ENCODE measurements around the gene BRD7. TPM values are rescaled to one million over a fixed set of nuclear protein-coding genes. Genes with fewer than 3 reads are reported as not detected.

The BRD7 gene
- total and polyA plus RNA-seq, 2 donors (not counting 1 experiment from before 2014, with no cell fraction given) = 29.8 to 64.5 TPM

DNA sequence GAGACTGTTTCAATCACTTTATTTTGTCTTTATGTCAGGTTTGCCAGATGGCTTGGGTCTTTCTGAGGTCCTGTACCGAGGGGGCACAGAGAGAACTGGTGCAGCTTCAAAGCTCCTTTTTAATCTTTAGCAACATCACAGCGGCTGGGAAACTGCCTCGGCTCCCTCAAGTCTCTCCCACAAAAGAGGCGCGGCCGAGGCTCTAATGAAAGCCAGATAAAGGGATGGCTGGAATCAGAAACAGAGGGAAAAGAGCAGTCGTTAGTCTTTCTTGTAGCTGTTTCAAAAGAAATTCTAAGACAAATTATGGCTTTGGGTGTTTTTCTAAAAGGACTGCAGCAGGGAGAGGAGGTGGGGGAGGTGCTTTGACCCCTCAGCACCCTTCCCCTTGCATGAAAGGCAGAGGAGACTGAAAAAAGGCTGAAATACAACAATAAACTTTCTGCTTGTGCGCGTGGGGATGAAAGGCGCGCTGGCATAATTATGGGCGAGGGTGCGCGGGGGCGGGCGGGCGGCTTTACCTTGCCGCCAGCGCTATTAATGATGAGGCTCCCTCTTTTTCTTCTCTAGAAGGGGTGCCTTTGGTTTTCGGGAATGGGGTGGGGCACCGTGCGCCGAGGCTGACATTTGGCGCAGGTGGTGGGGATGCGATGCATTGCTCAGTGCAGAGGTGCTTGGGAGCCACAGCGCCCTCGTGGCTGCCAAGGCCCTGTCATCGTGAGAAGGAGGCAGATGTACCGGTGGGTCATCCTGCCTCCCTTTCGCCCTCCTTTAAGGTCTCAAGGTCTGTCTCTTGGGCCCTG lies 22.3 kb upstream of the BRD7 start:
- CTCF ChIA-PET = no interaction called here
- WGBS (ENCODE audit: insufficient coverage) = 90% methylated on average over 16 of the region's 30 CpGs
- H3K4me3 Mint-ChIP-seq = no peak overlapping the region
- Histone ChIP-seq H3K4me3 (ENCODE audit: control extremely low read depth in 1 of 5, extremely low read depth in 1 of 5, insufficient read depth in 1 of 5, low read depth in 2 of 5, low read length in 4 of 5) (no peak overlapping the region), H3K9ac (ENCODE audit: low read length) (no peak overlapping the region), H3K9me3 (ENCODE audit: control extremely low read depth in 1 of 3, control insufficient read depth in 2 of 3, insufficient read depth in 1 of 3, low read length in 2 of 3) (no peaks in the 10 kb centered on the region), H3K4me1 (ENCODE audit: control insufficient read depth in 2 of 2, insufficient read depth in 2 of 2, low read length in 2 of 2) (peaks cover 2 to 5% of the 10 kb centered on the region in 2 donors), H2AFZ (ENCODE audit: insufficient read depth, low read depth, low read length, poor library complexity, severe bottlenecking) (no peak overlapping the region), H3K79me2 (ENCODE audit: control insufficient read depth, insufficient read depth, low read length) (no peaks in the 10 kb centered on the region), H3K36me3 (replicated peaks in 1 of 2; ENCODE audit: control extremely low read depth in 1 of 2, control insufficient read depth in 1 of 2, extremely low read depth in 1 of 2, insufficient read depth in 2 of 2, low read length in 1 of 2) (no peaks in the 10 kb centered on the region), H3K27ac (ENCODE audit: low read length in 2 of 2) (no peak overlapping the region), H4K20me1 (ENCODE audit: control insufficient read depth, insufficient read depth, low read length, poor library complexity, severe bottlenecking) (no peaks in the 10 kb centered on the region), H3K4me2 (replicated peaks; ENCODE audit: low read depth, low read length, poor library complexity, severe bottlenecking) (no peak overlapping the region), H3K27me3 (replicated peaks in 1 of 4; ENCODE audit: control extremely low read depth in 1 of 4, control insufficient read depth in 3 of 4, insufficient read depth in 4 of 4, low read length in 3 of 4) (peaks cover 0 to 4% (median 0%) of the 10 kb centered on the region in 4 experiments)
- H3K27ac Mint-ChIP-seq = no peak overlapping the region
- peaks cover 11% of the 10 kb centered on the region for H3K27me3 Mint-ChIP-seq
- ATAC-seq (ENCODE audit: low read depth) (no peak), DNase-seq (no peak)
- no peaks in the 10 kb centered on the region for H3K9me3 Mint-ChIP-seq (ENCODE audit: insufficient read depth)
- peaks cover 10% of the 10 kb centered on the region for H3K4me1 Mint-ChIP-seq
- intact Hi-C loops (cut with micrococcal nuclease) = no loop called here
- POLR2A ChIA-PET = no interaction called here
- TF ChIP-seq EZH2 (IDR thresholded peaks at IDR 0.05; ENCODE audit: borderline replicate concordance, insufficient read depth, low read depth, low read length, poor library complexity, severe bottlenecking) = no peak
- TF ChIP-seq, protein P1, sequence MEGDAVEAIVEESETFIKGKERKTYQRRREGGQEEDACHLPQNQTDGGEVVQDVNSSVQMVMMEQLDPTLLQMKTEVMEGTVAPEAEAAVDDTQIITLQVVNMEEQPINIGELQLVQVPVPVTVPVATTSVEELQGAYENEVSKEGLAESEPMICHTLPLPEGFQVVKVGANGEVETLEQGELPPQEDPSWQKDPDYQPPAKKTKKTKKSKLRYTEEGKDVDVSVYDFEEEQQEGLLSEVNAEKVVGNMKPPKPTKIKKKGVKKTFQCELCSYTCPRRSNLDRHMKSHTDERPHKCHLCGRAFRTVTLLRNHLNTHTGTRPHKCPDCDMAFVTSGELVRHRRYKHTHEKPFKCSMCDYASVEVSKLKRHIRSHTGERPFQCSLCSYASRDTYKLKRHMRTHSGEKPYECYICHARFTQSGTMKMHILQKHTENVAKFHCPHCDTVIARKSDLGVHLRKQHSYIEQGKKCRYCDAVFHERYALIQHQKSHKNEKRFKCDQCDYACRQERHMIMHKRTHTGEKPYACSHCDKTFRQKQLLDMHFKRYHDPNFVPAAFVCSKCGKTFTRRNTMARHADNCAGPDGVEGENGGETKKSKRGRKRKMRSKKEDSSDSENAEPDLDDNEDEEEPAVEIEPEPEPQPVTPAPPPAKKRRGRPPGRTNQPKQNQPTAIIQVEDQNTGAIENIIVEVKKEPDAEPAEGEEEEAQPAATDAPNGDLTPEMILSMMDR (IDR thresholded peaks at IDR 0.05) = no peak

DNA sequence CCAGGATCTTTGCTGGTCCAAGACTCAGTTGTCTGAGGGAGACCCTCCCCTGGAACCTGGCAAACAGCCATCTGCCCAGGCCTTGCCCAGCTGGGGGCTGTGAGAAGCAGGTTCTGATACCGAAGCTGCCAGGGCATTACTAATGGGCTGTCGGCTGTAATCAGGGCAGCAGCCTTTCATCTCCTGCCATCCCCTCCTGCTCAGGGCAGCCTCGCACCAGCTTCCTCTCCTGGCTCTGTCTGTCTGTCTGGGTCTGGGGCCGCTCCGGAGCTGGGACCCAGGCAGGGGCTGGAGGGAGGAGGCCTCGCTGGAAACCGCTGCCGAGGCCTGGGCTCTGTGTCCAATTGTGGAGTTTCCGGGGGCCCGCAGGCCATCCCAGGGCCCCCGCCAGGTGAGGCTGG lies 21.6 kb upstream of the BRD7 start:
- Histone ChIP-seq H2AFZ (ENCODE audit: insufficient read depth, low read depth, low read length, poor library complexity, severe bottlenecking) (no peak overlapping the region), H3K4me3 (ENCODE audit: control extremely low read depth in 1 of 5, extremely low read depth in 1 of 5, insufficient read depth in 1 of 5, low read depth in 2 of 5, low read length in 4 of 5) (no peak overlapping the region), H3K27ac (ENCODE audit: low read length in 2 of 2) (no peak overlapping the region), H3K79me2 (ENCODE audit: control insufficient read depth, insufficient read depth, low read length) (no peaks in the 10 kb centered on the region), H4K20me1 (ENCODE audit: control insufficient read depth, insufficient read depth, low read length, poor library complexity, severe bottlenecking) (no peaks in the 10 kb centered on the region), H3K9me3 (ENCODE audit: control extremely low read depth in 1 of 3, control insufficient read depth in 2 of 3, insufficient read depth in 1 of 3, low read length in 2 of 3) (no peaks in the 10 kb centered on the region), H3K9ac (ENCODE audit: low read length) (no peak overlapping the region), H3K4me2 (replicated peaks; ENCODE audit: low read depth, low read length, poor library complexity, severe bottlenecking) (no peak overlapping the region), H3K27me3 (replicated peaks in 1 of 4; ENCODE audit: control extremely low read depth in 1 of 4, control insufficient read depth in 3 of 4, insufficient read depth in 4 of 4, low read length in 3 of 4) (peaks cover 0 to 4% (median 0%) of the 10 kb centered on the region in 4 experiments), H3K4me1 (ENCODE audit: control insufficient read depth in 2 of 2, insufficient read depth in 2 of 2, low read length in 2 of 2) (no peaks in the 10 kb centered on the region), H3K36me3 (replicated peaks in 1 of 2; ENCODE audit: control extremely low read depth in 1 of 2, control insufficient read depth in 1 of 2, extremely low read depth in 1 of 2, insufficient read depth in 2 of 2, low read length in 1 of 2) (no peaks in the 10 kb centered on the region)
- no peak overlapping the region for H3K27ac Mint-ChIP-seq
- DNase-seq (no peak), ATAC-seq (ENCODE audit: low read depth) (no peak)
- peaks cover 7% of the 10 kb centered on the region for H3K4me1 Mint-ChIP-seq
- H3K4me3 Mint-ChIP-seq = no peak overlapping the region
- no peak for TF ChIP-seq EZH2 (IDR thresholded peaks at IDR 0.05; ENCODE audit: borderline replicate concordance, insufficient read depth, low read depth, low read length, poor library complexity, severe bottlenecking)
- TF ChIP-seq, protein P1 (IDR thresholded peaks at IDR 0.05) = no peak
- H3K27me3 Mint-ChIP-seq = peaks cover 11% of the 10 kb centered on the region
- ChIA-PET POLR2A (no interaction called here), CTCF (no interaction called here)
- H3K9me3 Mint-ChIP-seq (ENCODE audit: insufficient read depth) = no peaks in the 10 kb centered on the region
- intact Hi-C loops (cut with micrococcal nuclease) = no loop called here
- WGBS (ENCODE audit: insufficient coverage) = 95% methylated on average over 11 of the region's 11 CpGs
